AG20443 (cell line): ENCODE measurements around the gene NCEH1.
"Not testable (repeated sequence)": the region's sequence is repeated elsewhere in the genome, so short reads cannot be mapped to it uniquely, and the experiment has no call there.

Experiments used
- DNase-seq: peaks from one replicate; pipeline ENCODE4 v3.0.0; 2012; ENCODE audit warnings: low spot score, mixed read lengths

Gene NCEH1, protein sequence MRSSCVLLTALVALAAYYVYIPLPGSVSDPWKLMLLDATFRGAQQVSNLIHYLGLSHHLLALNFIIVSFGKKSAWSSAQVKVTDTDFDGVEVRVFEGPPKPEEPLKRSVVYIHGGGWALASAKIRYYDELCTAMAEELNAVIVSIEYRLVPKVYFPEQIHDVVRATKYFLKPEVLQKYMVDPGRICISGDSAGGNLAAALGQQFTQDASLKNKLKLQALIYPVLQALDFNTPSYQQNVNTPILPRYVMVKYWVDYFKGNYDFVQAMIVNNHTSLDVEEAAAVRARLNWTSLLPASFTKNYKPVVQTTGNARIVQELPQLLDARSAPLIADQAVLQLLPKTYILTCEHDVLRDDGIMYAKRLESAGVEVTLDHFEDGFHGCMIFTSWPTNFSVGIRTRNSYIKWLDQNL

DNA sequence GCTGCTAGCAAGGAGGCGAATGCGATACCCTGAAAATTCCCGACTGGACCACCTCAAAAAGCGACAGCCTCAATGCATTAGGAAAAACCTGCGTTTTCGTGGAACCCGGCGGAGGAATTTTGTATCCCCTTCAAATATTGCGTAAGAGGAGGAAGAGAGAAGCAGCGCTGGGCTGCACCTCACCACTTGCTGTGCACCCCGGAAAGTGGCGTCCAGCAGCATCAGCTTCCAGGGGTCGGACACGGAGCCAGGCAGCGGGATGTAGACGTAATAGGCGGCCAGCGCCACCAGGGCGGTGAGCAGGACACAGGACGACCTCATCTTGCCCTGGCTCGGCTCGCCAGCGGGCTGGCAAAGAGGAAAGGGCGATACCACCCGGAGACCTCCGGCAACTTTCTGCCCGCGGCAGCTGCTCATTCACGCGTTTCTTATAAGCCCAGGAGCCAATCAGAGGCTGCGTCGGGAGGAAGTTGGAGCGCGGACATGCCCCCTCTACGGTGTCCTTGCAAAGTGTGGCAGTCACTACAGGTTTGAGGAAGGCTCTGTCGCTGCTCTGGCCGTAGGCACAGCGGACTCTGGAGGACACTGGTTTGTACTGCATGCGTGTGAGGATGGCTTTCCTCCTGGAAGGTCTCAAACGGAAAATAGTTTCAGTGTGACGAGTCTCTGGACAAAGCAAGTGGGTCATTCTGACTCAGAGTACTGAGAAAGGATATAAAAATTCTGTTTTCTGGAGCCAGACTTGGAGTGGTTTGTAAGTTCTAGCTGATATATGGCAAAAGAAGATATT lies at the start of gene NCEH1:
Gene NCEH1, minus strand, starts transcription at position 404 of the 790 bp plus-strand sequence. Its CDS starts 83 bp downstream, at position 321.
- peak; percentile 93 for DNase-seq

DNA sequence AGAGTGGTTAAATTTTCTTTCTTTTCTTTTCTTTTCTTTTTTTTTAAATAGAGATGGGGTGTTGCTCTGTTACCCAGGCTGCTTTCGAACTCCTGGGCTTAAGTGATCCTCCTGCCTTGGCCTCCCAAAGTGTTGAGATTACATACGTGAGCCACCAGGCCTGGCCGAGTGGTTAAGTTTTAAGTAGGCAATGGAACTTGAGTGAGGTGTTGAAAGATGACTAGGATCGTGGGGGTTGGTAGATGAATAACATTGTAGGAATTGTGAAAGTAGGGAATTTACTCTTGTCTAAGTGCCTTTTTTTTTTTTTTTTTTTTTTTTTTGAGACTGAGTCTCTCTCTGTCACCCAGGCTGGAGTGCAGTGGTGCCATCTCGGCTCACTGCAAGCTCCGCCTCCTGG lies 49.5 kb upstream of the NCEH1 start:
- peak; percentile 46 for DNase-seq

DNA sequence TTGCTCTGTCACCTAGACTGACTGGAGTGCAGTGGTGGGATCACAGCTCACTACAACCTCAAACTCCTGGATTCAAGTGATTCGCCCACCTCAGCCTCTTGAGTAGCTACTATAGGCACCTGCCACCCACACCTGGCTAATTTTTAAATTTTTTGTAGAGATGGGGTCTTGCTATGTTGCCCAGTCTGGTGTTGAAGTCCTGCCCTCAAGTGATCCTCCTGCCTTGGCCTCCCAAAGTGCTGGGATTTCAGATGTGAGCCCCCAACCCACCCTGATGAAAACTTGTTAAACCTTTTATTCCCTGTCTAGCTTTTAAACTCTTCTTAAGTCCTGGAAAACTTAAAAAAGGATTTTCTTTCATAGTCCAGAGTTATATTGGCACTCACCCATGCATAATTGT lies 42.3 kb upstream of the NCEH1 start:
- DNase-seq = no peak

DNA sequence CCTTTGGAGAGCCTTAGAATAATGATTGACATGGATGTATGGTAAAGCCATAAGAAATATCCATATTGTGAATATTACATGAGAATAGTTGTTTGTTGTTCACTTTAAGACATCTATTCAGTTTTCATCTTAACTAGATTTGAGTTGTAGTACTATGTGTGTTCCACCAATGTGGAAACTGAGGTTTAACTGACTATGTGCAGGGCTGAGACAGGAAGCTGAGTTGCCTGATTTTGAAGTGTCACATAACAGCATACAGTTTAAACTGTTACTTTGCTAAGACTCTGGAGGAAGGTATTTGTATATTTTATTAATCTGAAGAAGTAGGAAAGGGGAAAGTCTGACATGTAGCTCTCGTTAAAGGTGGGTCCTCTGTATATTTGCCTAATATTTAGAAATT lies 41.8 kb upstream of the NCEH1 start:
- no peak for DNase-seq

DNA sequence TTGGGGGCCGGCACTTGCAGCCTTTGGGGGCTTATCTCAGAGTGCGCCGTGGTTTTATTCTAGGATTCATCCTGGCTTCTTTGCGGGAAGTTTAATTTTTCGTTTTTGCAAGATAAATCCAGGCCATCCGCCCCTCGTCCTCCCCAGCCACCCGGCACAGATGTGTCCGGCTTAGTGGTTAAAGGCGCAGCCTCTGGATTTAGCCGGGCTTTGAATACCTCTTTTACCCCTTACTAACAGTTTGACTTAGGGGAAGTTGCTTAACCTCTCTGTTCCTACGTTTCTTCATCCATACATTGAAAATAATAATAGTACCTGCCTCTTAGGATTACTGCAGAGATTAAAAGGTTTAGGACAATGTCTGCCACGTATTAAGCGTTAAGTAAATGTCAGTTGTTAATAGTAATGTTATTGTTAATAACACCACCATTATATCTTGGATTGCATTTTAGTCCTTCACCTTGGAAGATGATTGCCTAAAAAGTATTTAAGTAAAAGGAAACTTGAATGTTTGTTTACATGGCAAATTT lies 40.4 kb upstream of the NCEH1 start:
- DNase-seq = peak; percentile 42

DNA sequence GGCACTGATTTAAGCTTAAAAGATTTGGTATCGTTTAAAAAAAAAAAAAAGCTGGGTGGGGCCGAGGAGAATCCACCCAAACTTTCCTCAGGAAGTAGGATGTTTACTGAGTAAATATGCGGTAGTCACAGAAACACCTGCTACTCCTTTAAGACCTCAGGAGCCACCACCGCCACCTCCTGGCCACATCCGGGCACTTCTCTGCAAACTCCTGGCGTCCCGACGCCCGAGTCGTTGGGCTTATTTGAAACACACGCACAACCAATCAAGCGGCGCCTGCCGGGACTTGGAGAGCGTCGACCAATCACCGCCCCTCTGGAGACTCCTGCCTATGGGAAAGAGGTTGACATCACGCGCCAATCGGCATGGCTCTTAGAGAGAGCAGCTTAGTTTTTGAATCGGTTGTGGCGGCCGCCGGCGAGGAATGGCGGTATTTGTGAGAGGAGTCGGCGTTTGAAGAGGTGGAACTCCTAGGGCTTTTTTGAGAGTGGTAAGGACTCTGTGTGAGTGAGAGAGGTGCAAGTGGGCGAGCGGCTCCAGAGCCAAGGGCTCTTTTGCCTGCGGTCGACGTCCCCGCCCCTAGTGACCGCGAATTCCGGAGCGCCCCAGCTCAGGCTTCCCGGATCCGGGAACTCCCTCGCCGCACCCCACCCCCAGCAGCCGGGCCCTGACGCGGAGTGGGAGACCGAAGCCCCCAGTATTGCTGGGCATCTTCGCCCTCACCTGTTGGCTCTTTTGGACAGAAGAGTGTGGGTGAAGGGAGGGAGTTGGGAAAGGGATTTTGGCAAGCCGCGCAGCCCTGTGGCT lies 39.7 kb upstream of the NCEH1 start, which contains the start of gene ECT2:
Gene ECT2, plus strand, starts transcription at position 359 of the 807 bp plus-strand sequence. CDS start 3,805 bp downstream, outside the sequence.
- peak; percentile 96 for DNase-seq

DNA sequence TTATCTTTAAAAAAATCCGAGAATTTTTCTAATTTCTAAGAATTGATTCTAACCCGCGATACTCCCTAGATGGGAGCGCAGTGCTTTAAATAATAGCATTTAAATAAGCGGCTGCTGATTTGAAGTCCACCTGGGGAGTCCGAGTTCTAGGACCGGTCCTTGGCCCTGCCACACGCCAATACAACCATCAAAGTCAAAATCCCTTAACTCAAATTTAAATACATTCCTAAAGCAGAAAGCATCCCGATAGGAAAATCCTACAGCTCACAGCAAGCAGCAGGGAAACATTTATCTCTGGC lies 39.2 kb upstream of the NCEH1 start:
- DNase-seq = no peak

DNA sequence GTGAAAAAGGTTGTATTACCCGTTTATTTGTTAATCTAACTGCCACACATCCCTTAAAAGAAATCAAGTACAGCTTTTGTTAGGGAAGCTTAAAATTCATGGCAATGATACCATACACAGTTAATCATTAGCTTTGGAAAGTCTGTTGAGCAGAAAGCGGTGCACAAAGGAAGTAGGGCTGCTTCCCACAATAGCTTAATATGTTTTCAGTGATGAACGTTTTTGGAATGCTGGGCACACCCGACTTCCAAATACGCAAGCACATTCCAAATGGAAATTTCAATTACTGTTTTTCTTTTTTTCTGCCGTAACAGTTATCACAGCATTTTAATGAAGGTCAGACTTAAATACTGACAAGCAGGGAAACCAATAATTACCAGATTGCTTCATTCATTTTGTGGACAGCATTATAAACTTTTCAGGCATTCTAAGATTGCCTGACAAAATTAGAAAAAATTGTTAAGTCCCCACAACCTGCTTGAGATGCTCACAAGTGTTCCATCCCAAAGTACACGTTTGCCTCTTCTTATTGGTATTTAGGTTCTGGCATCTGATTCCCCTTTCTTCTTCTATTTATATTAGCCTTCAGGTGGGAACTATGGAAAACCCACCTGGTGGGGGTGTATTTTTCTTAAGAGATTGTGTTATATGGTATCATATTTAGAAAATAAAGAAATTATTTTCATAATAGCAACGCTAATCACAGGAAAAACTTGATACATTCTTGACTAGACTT lies 38.5 kb upstream of the NCEH1 start:
- DNase-seq = peak; percentile 75

DNA sequence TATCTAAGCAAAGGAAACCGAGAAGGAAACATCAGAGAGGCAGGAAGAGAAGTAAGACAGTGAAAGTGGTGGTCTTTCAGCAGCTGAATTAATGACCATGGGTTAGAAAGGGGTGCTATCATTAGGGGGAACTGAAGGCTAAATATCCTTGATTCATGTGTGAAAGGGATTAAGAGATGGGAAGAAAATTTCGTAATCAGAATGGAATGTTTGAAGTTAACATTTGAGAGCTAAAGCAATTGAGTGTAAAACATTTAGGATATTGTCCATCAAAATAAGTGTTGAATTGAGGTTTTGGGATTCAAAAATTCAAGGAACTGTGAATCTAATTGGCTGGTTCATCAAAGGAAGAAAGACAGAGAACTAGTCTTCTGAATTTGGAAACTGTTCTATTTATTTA lies 35.6 kb upstream of the NCEH1 start:
- peak; percentile 17 for DNase-seq

DNA sequence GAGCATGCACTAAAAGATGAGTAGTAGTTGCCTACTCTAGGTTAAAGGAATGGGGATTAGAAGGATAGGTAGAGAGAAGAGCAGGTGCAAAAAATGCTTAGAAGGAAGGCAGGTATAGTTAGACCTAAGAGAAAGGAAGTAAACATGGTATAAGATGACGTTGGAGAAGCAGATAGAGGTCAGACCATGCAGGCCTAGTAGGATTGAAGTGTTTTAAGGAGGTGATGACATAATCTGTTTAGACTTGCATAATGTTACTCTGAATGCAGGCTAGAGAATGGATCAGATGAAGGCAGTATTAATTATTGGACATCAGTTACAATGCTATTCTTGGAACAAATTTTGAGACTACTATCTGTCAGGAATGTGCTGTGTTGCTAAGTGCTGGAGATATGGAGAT lies 28.6 kb upstream of the NCEH1 start:
- no peak for DNase-seq

DNA sequence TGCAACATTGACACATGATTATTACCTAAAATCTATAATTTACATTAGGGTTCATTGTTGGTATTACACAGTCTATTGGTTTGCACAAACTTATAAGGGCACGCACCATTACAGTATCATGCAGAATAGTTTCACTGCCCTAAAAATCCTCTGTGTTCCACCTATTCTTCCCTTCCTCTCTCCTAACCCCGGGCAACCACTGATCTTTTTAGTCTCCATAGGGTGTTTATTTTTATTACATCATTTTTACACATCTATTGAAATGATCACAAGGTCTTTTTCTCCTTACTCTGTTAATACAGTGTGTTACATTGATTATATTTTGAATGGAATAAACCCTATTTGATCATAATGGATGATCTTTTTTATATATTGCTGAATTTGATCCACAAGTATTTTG lies 24.1 kb upstream of the NCEH1 start:
- DNase-seq = no peak

DNA sequence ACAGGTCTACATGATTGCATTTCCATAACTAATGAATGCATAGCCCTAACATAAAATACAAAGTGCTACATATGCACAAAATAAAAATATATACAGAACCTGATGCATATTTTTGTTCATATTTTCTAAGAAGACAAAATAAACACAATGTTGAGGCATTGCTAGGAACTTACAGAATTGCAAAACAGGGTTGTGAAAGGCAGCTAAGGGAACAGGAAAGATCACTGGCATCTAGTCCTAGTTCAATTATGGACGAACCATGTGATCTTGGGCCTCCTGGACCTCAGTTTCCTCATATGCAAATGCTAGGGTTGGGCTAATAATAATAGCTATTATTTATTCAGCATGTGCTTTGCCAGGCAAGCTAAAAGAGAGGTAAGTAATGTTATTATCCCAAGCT lies 15.5 kb upstream of the NCEH1 start:
- no peak for DNase-seq

DNA sequence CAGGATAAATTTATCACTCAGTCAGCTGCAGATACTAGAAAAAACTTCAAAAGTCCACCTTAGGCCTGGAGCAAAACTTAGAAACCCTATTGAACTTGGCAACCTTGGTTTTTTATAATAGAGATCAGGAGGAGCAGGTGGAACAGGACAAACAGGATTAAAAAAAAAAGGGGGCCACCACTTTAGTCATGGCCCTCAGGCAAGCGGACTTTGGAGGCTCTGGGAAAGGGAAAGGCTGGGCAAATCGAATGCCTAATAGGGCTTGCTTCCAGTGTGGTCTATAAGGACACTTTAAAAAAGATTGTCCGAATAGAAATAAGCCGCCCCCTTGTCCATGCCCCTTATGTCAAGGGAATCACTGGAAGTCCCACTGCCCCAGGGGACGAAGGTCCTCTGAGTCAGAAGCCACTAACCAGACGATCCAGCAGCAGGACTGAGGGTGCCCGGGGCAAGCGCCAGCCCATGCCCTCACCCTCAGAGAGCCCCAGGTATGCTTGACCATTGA lies 11.7 kb upstream of the NCEH1 start:
- not testable (repeated sequence) for DNase-seq

DNA sequence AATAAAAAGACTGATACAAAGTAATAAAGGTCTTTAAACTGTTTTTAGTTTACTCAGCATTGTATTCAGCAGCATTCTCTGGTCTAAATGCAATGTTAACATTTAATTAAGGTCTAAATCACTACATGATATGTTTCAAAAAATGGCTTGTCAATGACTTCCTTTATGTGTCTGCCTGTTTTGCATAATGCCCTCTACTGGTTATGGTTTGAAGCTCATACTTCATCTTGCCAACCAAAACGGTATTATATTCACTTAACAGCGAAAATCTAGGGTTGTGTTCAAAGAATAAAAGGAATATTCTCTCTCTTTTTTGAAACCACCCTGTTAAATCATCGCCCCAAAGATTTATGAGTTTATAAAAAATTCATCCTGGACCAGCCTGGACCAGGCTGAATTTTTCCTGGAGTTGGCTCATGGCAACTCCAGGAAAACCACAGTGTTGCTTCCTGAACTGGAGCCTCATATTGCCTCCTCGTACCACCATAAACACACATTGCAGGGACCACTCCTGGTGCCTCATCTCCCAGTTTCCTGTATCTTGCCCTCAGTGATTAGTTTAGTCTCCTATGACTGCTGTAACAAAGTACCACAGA lies 6.7 kb upstream of the NCEH1 start:
- DNase-seq = peak; percentile 29

DNA sequence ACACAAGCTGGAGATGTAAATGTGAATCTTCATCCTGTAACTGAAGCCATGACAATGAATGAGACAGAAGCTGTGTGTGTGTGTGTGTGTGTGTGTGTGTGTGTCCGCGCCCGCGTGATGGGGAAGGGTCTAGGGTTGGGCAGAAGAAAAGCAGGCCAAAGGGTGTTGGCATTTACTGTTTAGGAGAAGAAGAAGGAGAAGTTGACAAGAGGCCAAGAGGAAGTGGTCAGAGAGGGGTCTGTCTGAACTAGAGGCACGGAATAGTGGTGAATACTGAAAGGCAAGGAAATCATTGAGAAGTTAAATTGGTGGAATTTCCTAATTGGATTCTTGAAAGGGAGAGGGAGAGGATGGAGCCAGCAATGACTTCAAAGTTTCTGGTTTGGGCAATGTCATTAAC lies 5.6 kb upstream of the NCEH1 start:
- DNase-seq = no peak

DNA sequence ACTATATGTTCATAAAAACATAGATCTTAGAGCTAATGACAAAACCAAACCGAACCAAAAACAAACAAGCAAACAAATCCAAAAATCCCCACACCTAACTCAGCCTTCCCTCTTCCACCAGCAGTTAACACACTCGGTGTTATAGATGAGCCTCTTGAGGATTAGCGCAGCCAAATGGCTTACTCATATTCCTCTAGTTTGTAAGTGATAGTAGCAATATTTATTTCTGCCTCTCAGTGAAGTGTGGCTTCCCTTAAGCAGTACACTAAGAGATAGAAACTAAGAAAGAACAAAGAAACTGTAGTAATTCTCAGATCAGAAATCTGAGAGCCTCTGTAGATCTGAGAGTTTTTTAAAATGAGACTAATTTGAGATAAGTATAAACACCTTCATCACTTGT lies 2.4 kb upstream of the NCEH1 start:
- peak; percentile 21 for DNase-seq

DNA sequence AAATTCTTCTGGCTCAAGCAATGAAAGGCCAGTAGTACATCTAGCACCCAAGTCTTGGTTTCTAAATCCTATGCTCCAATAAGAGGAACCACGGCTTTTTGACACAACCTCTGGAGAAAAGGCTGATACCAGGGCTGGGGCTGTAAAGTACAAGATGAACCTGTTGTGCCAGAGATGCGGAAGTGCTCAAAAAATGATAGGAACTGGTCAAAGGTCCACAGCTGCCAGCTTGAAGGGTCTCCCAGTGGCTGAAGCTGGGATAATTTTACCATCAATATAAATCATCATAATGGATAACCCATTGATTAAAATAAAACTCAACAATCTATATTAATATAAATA lies 558 bp upstream of the NCEH1 start:
- DNase-seq = no peak

DNA sequence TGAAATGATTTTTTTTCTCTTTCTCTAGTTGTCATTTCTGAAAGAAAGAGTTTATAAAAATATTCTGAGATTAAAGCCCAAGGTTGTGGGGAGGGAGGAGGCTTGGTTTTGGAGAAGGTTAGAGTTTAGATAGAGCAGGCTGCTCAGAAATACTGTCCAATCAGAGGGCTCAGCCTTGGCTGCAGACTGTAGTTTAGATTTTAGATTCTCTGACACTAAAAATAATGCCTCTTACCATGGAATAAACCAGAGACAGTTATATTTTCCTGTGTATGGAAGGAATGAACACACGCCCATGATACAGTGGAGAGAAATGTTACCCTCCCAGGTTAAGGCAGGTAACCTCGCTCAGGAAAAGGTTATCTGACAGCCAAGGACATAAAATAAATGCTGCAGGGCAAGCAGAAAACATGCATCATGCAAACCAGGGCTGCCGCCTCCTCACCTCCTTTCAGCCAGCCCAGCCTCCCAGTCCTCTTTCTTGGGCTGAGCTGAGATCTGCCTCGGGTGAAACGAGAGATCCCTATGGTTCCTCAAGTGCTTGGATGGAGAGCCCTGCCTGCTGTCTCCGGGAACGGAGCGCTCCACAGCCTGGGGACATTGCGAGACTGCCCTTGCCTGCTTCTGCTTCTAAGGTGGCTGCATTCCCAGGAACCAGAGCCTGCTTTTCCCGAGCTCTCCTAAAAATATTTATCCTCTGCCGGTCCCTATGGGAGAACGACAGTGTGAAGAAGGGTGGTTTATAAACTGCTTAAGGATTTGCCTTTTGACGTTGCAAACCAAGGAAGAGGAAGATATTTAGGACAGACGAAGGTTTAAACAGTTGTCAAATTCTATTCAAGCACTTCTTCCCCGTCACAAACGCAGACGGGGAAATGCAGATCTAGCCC lies 848 bp downstream of the NCEH1 start:
- peak; percentile 35 for DNase-seq

DNA sequence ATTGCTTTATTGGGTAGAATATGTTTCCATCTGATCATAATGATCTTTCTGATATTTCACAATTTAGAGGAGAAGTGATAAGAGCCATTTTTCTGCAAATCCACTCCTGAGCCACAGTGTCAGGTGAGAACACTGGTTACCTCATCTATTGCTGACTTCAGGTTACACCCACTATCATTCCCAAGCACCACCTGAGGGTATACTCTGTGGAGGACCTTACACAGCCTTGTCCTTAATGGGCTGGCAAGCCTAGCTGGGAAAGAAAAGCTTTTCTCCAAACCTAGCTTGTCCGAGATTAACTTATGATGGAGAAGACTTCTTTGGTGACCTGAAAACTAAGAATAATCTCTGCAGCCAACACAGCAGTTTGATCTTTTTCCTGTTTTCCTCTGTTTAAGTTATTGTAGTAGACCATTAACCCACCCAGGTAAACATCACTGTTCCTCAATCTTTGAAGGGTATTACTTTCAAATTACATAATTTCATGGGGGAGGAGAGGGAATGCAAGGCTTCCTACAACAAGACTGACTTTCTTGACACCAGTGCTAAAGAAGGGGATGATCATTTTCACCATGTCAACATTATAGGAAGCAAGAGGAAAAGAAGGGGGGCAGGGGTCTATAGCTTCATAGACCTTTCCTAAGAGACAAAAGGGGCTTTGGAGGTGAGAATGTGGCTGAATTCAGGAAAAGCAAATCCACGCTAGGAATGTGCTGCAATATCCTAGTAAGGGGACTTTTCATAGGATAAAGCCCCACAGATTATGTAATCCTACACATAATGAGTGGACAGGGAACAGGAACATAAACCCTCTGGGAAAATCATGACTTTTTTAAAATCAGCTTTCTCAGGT lies 1.7 kb downstream of the NCEH1 start:
- DNase-seq = no peak
